ENCODE measurements around the gene CDK17. TPM values are rescaled to one million over a fixed set of nuclear protein-coding genes. Genes with fewer than 3 reads are reported as not detected.

CDK17 gene
- total and polyA plus RNA-seq, 2 of the 8 experiments (the other 6 are each of a cell fraction or from before 2014, with no cell fraction given): 5.8 to 20.0 TPM

DNA sequence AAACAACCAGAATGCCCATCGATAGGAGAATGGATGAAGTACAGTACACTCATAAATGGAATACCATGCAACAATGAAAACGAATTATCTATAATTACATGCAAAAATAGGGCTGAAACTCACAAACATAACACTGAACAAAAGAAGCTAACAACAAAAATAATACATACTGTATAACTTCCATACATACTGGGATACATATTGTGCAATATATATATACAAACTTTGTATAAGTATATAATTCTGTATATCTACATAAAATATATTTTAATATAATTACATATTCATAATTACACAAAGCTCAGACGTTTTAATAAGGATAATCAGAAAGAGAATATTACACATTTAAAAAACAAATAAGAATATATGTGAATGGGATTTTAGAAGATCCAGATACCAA lies 90.2 kb downstream of the CDK17 start:
- Histone ChIP-seq H3K79me2 (ENCODE audit: control insufficient read depth in 1 of 2, insufficient read depth in 2 of 2, low read length in 2 of 2) (no peaks in the 10 kb centered on the region), H3K27ac (ENCODE audit: low read depth, low read length) (no peak overlapping the region), H3K4me1 (replicated peaks in 1 of 4; ENCODE audit: control insufficient read depth in 3 of 4, insufficient read depth in 4 of 4, low read length in 3 of 4) (no peaks in the 10 kb centered on the region; a peak in 1 of 7 replicates), H2AK5ac (ENCODE audit: low read depth, low read length) (no peak overlapping the region), H3K4me3 (ENCODE audit: extremely low read depth in 1 of 4, insufficient read depth in 2 of 4, low read depth in 3 of 4, low read length in 4 of 4) (no peak overlapping the region), H3K23me2 (ENCODE audit: low read depth, low read length) (no peaks in the 10 kb centered on the region), H4K91ac (replicated peaks; ENCODE audit: insufficient read length, low read length) (no peak overlapping the region), H3K4me2 (ENCODE audit: insufficient read depth in 1 of 2, low read depth in 2 of 2, low read length in 2 of 2) (no peak overlapping the region), H3K36me3 (ENCODE audit: control insufficient read depth in 2 of 4, insufficient read depth in 4 of 4, low read length in 3 of 4) (peaks cover 0 to 11% (median 0%) of the 10 kb centered on the region in 4 experiments; a peak in 2 of 8 replicates), H3K14ac (ENCODE audit: insufficient read length) (no peak overlapping the region), H2BK5ac (ENCODE audit: low read depth, low read length) (no peak overlapping the region), H3K56ac (replicated peaks; ENCODE audit: insufficient read length, low read depth, low read length) (no peak overlapping the region), H2BK15ac (ENCODE audit: low read length) (no peak overlapping the region), H3K18ac (ENCODE audit: extremely low read depth, low read length) (no peak overlapping the region), H3K79me1 (ENCODE audit: low read depth, low read length) (no peaks in the 10 kb centered on the region), H2BK12ac (ENCODE audit: low read depth, low read length) (no peak overlapping the region), H3K4ac (replicated peaks; ENCODE audit: insufficient read length, low read depth, low read length) (no peak overlapping the region), H2AFZ (ENCODE audit: low read length) (no peak overlapping the region), H3K9ac (replicated peaks in 1 of 4; ENCODE audit: extremely low read depth in 1 of 4, low read depth in 3 of 4, low read length in 3 of 4) (no peak overlapping the region), H4K8ac (ENCODE audit: extremely low read depth, insufficient read depth, low read length) (no peak overlapping the region), H3K23ac (ENCODE audit: insufficient read length) (no peak overlapping the region), H4K5ac (ENCODE audit: insufficient read length, low read depth, low read length) (no peak overlapping the region), H3K27me3 (replicated peaks in 1 of 4; ENCODE audit: control insufficient read depth in 3 of 4, extremely low read depth in 1 of 4, insufficient read depth in 3 of 4, low read length in 3 of 4) (no peaks in the 10 kb centered on the region), H4K20me1 (replicated peaks in 1 of 2; ENCODE audit: control insufficient read depth in 1 of 2, insufficient read depth in 2 of 2, low read length in 2 of 2) (no peaks in the 10 kb centered on the region), H2BK120ac (replicated peaks; ENCODE audit: low read depth, low read length) (no peak overlapping the region), H3K9me3 (ENCODE audit: insufficient read depth in 2 of 2, low read depth in 1 of 2, low read length in 1 of 2) (no peaks in the 10 kb centered on the region), H2BK20ac (ENCODE audit: low read length) (no peak overlapping the region)
- FAIRE-seq (no peak), DNase-seq (ENCODE audit: low read depth in 1 of 2, low spot score in 2 of 2) (no peak)
- ChIA-PET POLR2A (ENCODE audit: partially characterized antibody) (no interaction called here), CTCF (ENCODE audit: partially characterized antibody) (no interaction called here)
- 90% methylated on average over 3 of the region's 3 CpGs; no CpG with 5 or more reads in 1 of the 2 experiments for WGBS, 2 experiments (ENCODE audit: extremely low coverage in 1 of 2, insufficient coverage in 1 of 2, insufficient read length in 1 of 2, insufficient replicate concordance in 2 of 2, low coverage in 1 of 2, low lambda C conversion rate in 2 of 2, missing lambda C conversion rate in 1 of 2)
- TF ChIP-seq, protein P1, sequence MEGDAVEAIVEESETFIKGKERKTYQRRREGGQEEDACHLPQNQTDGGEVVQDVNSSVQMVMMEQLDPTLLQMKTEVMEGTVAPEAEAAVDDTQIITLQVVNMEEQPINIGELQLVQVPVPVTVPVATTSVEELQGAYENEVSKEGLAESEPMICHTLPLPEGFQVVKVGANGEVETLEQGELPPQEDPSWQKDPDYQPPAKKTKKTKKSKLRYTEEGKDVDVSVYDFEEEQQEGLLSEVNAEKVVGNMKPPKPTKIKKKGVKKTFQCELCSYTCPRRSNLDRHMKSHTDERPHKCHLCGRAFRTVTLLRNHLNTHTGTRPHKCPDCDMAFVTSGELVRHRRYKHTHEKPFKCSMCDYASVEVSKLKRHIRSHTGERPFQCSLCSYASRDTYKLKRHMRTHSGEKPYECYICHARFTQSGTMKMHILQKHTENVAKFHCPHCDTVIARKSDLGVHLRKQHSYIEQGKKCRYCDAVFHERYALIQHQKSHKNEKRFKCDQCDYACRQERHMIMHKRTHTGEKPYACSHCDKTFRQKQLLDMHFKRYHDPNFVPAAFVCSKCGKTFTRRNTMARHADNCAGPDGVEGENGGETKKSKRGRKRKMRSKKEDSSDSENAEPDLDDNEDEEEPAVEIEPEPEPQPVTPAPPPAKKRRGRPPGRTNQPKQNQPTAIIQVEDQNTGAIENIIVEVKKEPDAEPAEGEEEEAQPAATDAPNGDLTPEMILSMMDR (IDR thresholded peaks at IDR 0.05; ENCODE audit: control extremely low read depth in 1 of 3, insufficient read depth in 1 of 3, low read depth in 1 of 3, low read length in 3 of 3): no peak
- TF ChIP-seq RNF2 (IDR thresholded peaks at IDR 0.05; ENCODE audit: borderline replicate concordance, low read depth, low read length, missing control alignments, poor library complexity, severe bottlenecking) (no peak), PHF8 (conservative IDR thresholded peaks at IDR 0.05; ENCODE audit: low read depth, low read length) (no peak), SUZ12 (IDR thresholded peaks at IDR 0.05; ENCODE audit: low read length) (no peak), MAFK (IDR thresholded peaks at IDR 0.05; ENCODE audit: low read depth, low read length) (no peak), TCF12 (IDR thresholded peaks at IDR 0.05; ENCODE audit: low read depth, low read length) (no peak), NANOG (IDR thresholded peaks at IDR 0.05; ENCODE audit: insufficient read depth, low read depth, low read length, poor library complexity, severe bottlenecking) (no peak), BCL11A (IDR thresholded peaks at IDR 0.05; ENCODE audit: low read depth in 2 of 2, low read length in 2 of 2) (no peak)
- TF ChIP-seq, protein P2, sequence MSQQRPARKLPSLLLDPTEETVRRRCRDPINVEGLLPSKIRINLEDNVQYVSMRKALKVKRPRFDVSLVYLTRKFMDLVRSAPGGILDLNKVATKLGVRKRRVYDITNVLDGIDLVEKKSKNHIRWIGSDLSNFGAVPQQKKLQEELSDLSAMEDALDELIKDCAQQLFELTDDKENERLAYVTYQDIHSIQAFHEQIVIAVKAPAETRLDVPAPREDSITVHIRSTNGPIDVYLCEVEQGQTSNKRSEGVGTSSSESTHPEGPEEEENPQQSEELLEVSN (IDR thresholded peaks at IDR 0.05): no peak
